ENCODE results near the gene RHOU.

The RHOU gene

DNA sequence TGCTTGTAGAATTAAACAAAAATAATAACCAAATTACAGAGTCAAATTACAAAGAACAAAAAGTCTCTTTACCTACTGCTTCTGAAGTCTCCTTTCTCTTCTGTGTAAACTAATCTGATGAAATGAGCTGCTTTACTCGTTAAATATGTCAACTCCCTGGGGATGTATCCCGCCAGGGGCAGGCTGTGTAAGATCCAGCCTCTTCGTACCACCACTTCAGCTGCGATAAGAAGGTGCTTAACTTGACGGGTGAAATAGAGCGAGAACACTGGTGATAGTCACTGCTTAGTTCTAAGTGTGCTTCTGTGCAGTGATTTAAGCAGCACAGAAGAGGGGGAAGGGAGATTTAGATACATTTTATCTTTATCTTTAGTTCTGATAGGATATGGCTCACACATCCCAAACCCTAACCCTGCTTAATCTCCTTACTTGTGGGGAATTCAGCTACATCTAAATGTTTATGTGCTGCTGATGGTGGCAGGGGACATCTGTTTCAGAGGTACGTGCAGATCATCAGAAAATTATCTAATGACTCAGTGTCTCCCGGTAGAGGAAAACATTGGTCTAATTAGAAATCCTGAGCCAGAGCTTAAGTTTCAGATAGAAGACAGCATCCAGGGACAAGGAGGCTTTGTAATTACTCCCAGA, 46.0 kb downstream of the RHOU start:
- TF ChIP-seq, protein P1, sequence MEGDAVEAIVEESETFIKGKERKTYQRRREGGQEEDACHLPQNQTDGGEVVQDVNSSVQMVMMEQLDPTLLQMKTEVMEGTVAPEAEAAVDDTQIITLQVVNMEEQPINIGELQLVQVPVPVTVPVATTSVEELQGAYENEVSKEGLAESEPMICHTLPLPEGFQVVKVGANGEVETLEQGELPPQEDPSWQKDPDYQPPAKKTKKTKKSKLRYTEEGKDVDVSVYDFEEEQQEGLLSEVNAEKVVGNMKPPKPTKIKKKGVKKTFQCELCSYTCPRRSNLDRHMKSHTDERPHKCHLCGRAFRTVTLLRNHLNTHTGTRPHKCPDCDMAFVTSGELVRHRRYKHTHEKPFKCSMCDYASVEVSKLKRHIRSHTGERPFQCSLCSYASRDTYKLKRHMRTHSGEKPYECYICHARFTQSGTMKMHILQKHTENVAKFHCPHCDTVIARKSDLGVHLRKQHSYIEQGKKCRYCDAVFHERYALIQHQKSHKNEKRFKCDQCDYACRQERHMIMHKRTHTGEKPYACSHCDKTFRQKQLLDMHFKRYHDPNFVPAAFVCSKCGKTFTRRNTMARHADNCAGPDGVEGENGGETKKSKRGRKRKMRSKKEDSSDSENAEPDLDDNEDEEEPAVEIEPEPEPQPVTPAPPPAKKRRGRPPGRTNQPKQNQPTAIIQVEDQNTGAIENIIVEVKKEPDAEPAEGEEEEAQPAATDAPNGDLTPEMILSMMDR (IDR thresholded peaks at IDR 0.05): no peak
- no peaks in the 10 kb centered on the region for H3K79me2 ChIP-seq
- H3K4me1 ChIP-seq: no peaks in the 10 kb centered on the region
- H3K36me3 ChIP-seq (ENCODE audit: control insufficient read depth, insufficient read depth, low read length): no peaks in the 10 kb centered on the region
- H3K9me3 ChIP-seq (ENCODE audit: control insufficient read depth, low read length): no peaks in the 10 kb centered on the region
- no peak overlapping the region for H3K4me3 ChIP-seq (ENCODE audit: low read depth, low read length)
- H2AFZ ChIP-seq: no peak overlapping the region
- no peaks in the 10 kb centered on the region for H3K27me3 ChIP-seq (ENCODE audit: control insufficient read depth, insufficient read depth, low read length)
- H3K27ac ChIP-seq: no peak overlapping the region
- no peak overlapping the region for H3K4me2 ChIP-seq (ENCODE audit: low read length)
- no peak overlapping the region for H3K9ac ChIP-seq

GRCh38 chr1:228781809-228782661, 46.8 kb downstream of the RHOU start:
- no peaks in the 10 kb centered on the region for H3K27me3 ChIP-seq (ENCODE audit: control insufficient read depth, insufficient read depth, low read length)
- H3K9ac ChIP-seq: no peak overlapping the region
- no peak overlapping the region for H3K4me2 ChIP-seq (ENCODE audit: low read length)
- no peaks in the 10 kb centered on the region for H3K79me2 ChIP-seq
- H3K36me3 ChIP-seq (ENCODE audit: control insufficient read depth, insufficient read depth, low read length): no peaks in the 10 kb centered on the region
- TF ChIP-seq, protein P1 (IDR thresholded peaks at IDR 0.05): no peak
- no peaks in the 10 kb centered on the region for H3K4me1 ChIP-seq
- no peaks in the 10 kb centered on the region for H3K9me3 ChIP-seq (ENCODE audit: control insufficient read depth, low read length)
- no peak overlapping the region for H3K4me3 ChIP-seq (ENCODE audit: low read depth, low read length)
- H2AFZ ChIP-seq: no peak overlapping the region
- no peak overlapping the region for H3K27ac ChIP-seq

- Histone ChIP-seq H2AFZ (no peak overlapping the region), H3K27me3 (ENCODE audit: control insufficient read depth, insufficient read depth, low read length) (no peaks in the 10 kb centered on the region), H3K36me3 (ENCODE audit: control insufficient read depth, insufficient read depth, low read length) (no peaks in the 10 kb centered on the region), H3K4me1 (no peaks in the 10 kb centered on the region), H3K4me2 (ENCODE audit: low read length) (no peak overlapping the region), H3K27ac (no peak overlapping the region), H3K9me3 (ENCODE audit: control insufficient read depth, low read length) (no peaks in the 10 kb centered on the region), H3K79me2 (no peaks in the 10 kb centered on the region), H3K4me3 (ENCODE audit: low read depth, low read length) (no peak overlapping the region), H3K9ac (no peak overlapping the region)
- TF ChIP-seq, protein P1 (IDR thresholded peaks at IDR 0.05): no peak
Observed at GRCh38 chr1:228782662-228783417, 47.6 kb downstream of the RHOU start.

GRCh38 chr1:228783418-228784040, 48.2 kb downstream of the RHOU start:
- Histone ChIP-seq H3K4me3 (ENCODE audit: low read depth, low read length) (no peak overlapping the region), H3K9me3 (ENCODE audit: control insufficient read depth, low read length) (no peaks in the 10 kb centered on the region), H3K79me2 (no peaks in the 10 kb centered on the region), H3K27ac (no peak overlapping the region), H3K36me3 (ENCODE audit: control insufficient read depth, insufficient read depth, low read length) (no peaks in the 10 kb centered on the region), H3K4me1 (no peaks in the 10 kb centered on the region), H3K27me3 (ENCODE audit: control insufficient read depth, insufficient read depth, low read length) (no peaks in the 10 kb centered on the region), H2AFZ (no peak overlapping the region), H3K4me2 (ENCODE audit: low read length) (no peak overlapping the region), H3K9ac (no peak overlapping the region)
- TF ChIP-seq, protein P1 (IDR thresholded peaks at IDR 0.05): no peak
